ENCODE results near the gene VIPAS39. TPM values are rescaled to one million over a fixed set of nuclear protein-coding genes. Genes with fewer than 3 reads are reported as not detected.

The VIPAS39 gene
- 10 to 100 TPM in 1 of 2 donors, 1 to 10 TPM in 1; 6.3 to 17.1 TPM for total RNA-seq

DNA sequence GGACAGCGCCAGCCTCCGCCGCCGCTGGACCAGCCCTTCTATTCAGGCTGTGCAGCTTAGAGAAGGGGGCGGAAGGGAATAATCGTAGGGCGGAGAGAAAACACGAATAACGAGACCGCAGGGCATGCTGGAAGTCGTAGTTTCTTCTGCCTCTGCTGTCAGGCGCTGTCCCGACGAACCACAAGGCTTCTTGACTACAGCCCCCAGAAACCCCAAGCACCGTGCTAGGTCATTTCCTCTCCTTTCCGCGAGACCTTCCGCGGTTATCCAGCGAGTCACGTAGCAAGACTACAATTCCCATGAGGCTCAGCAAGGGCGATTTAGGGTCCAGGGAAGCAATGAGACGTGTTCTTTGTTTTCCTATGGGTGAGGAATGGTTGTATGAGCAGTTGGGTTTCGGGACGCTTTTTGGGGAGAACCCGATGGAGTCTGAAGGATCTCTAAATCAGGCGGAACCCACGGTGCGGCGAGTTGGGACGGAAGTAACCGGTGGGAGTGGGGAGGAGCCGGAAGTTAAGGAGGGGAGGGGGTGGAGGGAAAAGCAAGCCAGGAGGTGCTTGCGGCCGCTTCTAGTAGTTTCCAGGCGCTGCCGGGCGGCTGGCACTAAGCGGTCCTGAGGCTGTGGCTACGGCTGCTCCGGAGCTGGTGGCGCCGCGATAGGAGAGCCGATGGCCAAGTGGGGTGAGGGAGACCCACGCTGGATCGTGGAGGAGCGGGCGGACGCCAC lies at the start of gene VIPAS39, which contains the start of gene AHSA1:
Gene VIPAS39, minus strand, starts transcription at position 80 of the 727 bp plus-strand sequence. CDS start 3,499 bp downstream, outside the sequence.
Gene AHSA1, plus strand, starts transcription at position 572 of the 727 bp plus-strand sequence. Its CDS starts 97 bp downstream, at position 669.
- peak; percentile 97 for ATAC-seq
- Histone ChIP-seq H3K36me3 (replicated peaks in 1 of 2; ENCODE audit: insufficient read depth in 1 of 2, low read depth in 2 of 2) (peaks cover 0 to 14% of the 10 kb centered on the region in 2 donors), H3K9me3 (no peaks in the 10 kb centered on the region), H3K27me3 (no peaks in the 10 kb centered on the region), H3K27ac (peak within 1 kb of the TSS; percentile 82 to 96 (median 93)), H3K4me1 (peaks cover 20% of the 10 kb centered on the region), H3K4me3 (peak within 1 kb of the TSS; percentile 92 to 94)
- WGBS, 2 donors: 0 to 1% methylated on average over 43 to 50 of the region's 50 CpGs
- TF ChIP-seq, protein P1, sequence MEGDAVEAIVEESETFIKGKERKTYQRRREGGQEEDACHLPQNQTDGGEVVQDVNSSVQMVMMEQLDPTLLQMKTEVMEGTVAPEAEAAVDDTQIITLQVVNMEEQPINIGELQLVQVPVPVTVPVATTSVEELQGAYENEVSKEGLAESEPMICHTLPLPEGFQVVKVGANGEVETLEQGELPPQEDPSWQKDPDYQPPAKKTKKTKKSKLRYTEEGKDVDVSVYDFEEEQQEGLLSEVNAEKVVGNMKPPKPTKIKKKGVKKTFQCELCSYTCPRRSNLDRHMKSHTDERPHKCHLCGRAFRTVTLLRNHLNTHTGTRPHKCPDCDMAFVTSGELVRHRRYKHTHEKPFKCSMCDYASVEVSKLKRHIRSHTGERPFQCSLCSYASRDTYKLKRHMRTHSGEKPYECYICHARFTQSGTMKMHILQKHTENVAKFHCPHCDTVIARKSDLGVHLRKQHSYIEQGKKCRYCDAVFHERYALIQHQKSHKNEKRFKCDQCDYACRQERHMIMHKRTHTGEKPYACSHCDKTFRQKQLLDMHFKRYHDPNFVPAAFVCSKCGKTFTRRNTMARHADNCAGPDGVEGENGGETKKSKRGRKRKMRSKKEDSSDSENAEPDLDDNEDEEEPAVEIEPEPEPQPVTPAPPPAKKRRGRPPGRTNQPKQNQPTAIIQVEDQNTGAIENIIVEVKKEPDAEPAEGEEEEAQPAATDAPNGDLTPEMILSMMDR (IDR thresholded peaks at IDR 0.05): peak in 2 of 7 experiments; percentile 1 to 4
- TF ChIP-seq POLR2A (IDR thresholded peaks at IDR 0.05): peak; percentile 39 to 84 (median 82)
- DNase-seq: peak; percentile 95 to 99 (median 96)
- intact Hi-C loops (cut with DNase I): loop anchor here (10.0 kb wide), 1 partner anchor 73 kb away; no protein-coding TSS in a partner anchor

DNA sequence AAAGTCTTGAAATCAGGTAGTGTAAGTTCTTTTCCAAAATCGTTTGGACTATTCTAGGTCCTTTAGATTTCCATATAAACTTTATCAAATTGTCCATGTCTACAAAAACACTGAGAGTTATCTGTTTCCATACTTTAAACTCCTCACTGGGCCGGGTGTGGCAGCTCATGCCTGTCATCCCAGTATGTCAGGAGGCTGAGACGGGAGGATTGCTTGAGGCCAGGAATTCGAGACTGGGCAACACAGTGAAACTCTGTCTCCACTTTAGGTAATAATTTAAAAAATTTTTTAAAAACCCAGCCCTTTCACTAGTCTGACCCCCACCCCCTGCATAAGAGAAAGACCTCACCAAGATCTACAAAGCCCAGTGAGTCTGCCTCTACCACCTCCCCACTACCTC lies 47.6 kb upstream of the VIPAS39 start:
- Histone ChIP-seq H3K9me3 (no peaks in the 10 kb centered on the region), H3K27me3 (no peaks in the 10 kb centered on the region), H3K4me1 (no peaks in the 10 kb centered on the region), H3K27ac (no peak overlapping the region), H3K36me3 (replicated peaks in 1 of 2; ENCODE audit: insufficient read depth in 1 of 2, low read depth in 2 of 2) (no peaks in the 10 kb centered on the region), H3K4me3 (no peak overlapping the region)
- ATAC-seq (no peak), DNase-seq (no peak)
- intact Hi-C loops (cut with DNase I): no loop called here
- TF ChIP-seq, protein P1 (IDR thresholded peaks at IDR 0.05): no peak
- no peak for TF ChIP-seq POLR2A (IDR thresholded peaks at IDR 0.05)
- 70 to 82% methylated on average over 4 of the region's 4 CpGs for WGBS, 2 donors

DNA sequence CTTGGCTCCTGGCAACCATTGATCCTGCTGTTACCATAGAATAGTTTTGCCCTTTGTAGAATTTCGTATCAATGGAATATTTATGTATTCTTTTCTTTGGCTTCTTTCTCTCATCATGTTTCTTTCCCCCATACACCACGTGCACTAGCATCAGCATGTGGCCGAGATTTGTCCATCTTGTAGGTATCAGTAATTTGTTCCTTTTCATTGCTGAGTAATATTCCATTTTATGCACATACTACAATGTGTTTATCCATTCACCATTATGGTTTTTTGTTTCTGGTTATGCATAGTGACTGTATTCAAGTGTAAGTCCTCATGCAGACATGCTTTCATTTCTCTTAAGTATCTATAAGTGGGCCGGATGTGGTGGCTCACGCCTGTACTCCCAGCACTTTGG lies 45.7 kb upstream of the VIPAS39 start:
- 94 to 96% methylated on average over 5 of the region's 5 CpGs for WGBS, 2 donors
- no peak overlapping the region for H3K4me3 ChIP-seq
- ATAC-seq (no peak), DNase-seq (no peak)
- H3K4me1 ChIP-seq: peaks cover 15% of the 10 kb centered on the region
- no peaks in the 10 kb centered on the region for H3K36me3 ChIP-seq (replicated peaks in 1 of 2; ENCODE audit: insufficient read depth in 1 of 2, low read depth in 2 of 2)
- no peaks in the 10 kb centered on the region for H3K9me3 ChIP-seq
- peaks cover 0 to 9% of the 10 kb centered on the region in 2 donors for H3K27me3 ChIP-seq
- TF ChIP-seq, protein P1 (IDR thresholded peaks at IDR 0.05): no peak
- no peak for TF ChIP-seq POLR2A (IDR thresholded peaks at IDR 0.05)
- no peak overlapping the region for H3K27ac ChIP-seq
- intact Hi-C loops (cut with DNase I): no loop called here

DNA sequence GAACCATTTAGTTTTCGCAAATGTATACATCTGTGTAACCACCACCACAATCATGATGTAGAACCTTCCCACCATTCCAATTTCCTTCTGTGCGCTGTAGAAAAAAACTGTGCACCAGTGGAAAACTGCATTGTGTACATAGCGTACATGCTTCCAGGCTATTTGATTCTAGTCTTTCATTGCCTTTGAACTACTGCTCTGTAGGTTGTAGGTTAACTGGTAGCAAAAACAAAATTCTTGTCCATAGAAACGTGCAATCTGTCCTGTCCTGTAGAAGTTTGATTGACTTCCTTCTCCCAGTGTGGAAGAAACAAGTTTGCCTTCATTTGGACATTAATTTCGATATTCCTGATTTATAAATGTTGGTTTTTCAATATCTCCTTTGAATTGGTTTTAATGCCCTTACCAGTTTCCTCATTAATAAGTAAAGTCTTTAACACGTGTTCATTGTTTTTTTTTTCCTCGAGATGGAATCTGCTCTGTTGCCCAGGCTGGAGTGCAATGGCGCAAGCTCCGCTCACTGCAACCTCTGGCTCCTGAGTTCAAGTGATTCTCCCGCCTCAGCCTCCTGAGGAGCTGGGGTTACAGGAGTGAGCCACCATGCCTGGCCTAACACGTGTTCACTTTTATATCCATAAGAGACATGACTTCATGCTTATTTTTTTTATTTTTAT lies 44.8 kb upstream of the VIPAS39 start:
- no peak overlapping the region for H3K27ac ChIP-seq
- no peaks in the 10 kb centered on the region for H3K9me3 ChIP-seq
- 74 to 76% methylated on average over 11 of the region's 11 CpGs for WGBS, 2 donors
- TF ChIP-seq, protein P1 (IDR thresholded peaks at IDR 0.05): no peak
- no peak for TF ChIP-seq POLR2A (IDR thresholded peaks at IDR 0.05)
- H3K4me3 ChIP-seq: no peak overlapping the region
- intact Hi-C loops (cut with DNase I): no loop called here
- peaks cover 0 to 9% of the 10 kb centered on the region in 2 donors for H3K27me3 ChIP-seq
- no peak for ATAC-seq
- H3K4me1 ChIP-seq: peaks cover 18% of the 10 kb centered on the region
- no peaks in the 10 kb centered on the region for H3K36me3 ChIP-seq (replicated peaks in 1 of 2; ENCODE audit: insufficient read depth in 1 of 2, low read depth in 2 of 2)
- DNase-seq: no peak

Measured in body of pancreas (tissue), 4 donors.